NCI-H1436 treated with DMSO at 0.1 percent for 48 hours (cell line): ENCODE results near the gene KLHL2.
"Not testable (repeated sequence)": the region's sequence is repeated elsewhere in the genome, so short reads cannot be mapped to it uniquely, and the experiment has no call there.

ENCODE experiments used
- DNase-seq: peaks from one replicate; lab custom pipeline; 2025; lab: John Stamatoyannopoulos, UW

KLHL2 gene

GRCh38 chr4:165203541-165204461 is 3.6 kb upstream of the KLHL2 start:
- no peak for DNase-seq

- no peak for DNase-seq
Measured at GRCh38 chr4:165204462-165204830, 2.9 kb upstream of the KLHL2 start.

- DNase-seq = no peak
Measured at GRCh38 chr4:165207016-165207430, 338 bp upstream of the KLHL2 start.

GRCh38 chr4:165208221-165208652 is 876 bp downstream of the KLHL2 start:
- DNase-seq = no peak

GRCh38 chr4:165208741-165209388 is 1.5 kb downstream of the KLHL2 start:
- no peak for DNase-seq

GRCh38 chr4:165209796-165210195 is 2.4 kb downstream of the KLHL2 start:
- DNase-seq = no peak

- DNase-seq = no peak
Measured at GRCh38 chr4:165210566-165210965, 3.2 kb downstream of the KLHL2 start.

- DNase-seq = not testable (repeated sequence)
Measured at GRCh38 chr4:165212647-165213046, 5.3 kb downstream of the KLHL2 start.

GRCh38 chr4:165213404-165213803 is 6.0 kb downstream of the KLHL2 start:
- DNase-seq = not testable (repeated sequence)

GRCh38 chr4:165213991-165214709 is 6.8 kb downstream of the KLHL2 start:
- DNase-seq = not testable (repeated sequence)

GRCh38 chr4:165215034-165215751 is 7.8 kb downstream of the KLHL2 start:
- DNase-seq = not testable (repeated sequence)

GRCh38 chr4:165215761-165216487 is 8.6 kb downstream of the KLHL2 start:
- DNase-seq = not testable (repeated sequence)

- no peak for DNase-seq
Measured at GRCh38 chr4:165217325-165217724, 10.0 kb downstream of the KLHL2 start.

GRCh38 chr4:165221306-165221705 is 13.9 kb downstream of the KLHL2 start:
- not testable (repeated sequence) for DNase-seq

- DNase-seq = not testable (repeated sequence)
Measured at GRCh38 chr4:165221993-165222650, 14.8 kb downstream of the KLHL2 start.

GRCh38 chr4:165222651-165222994 is 15.3 kb downstream of the KLHL2 start:
- DNase-seq = no peak

GRCh38 chr4:165227401-165227800 is 20.0 kb downstream of the KLHL2 start:
- DNase-seq = not testable (repeated sequence)

GRCh38 chr4:165229490-165230200 is 22.3 kb downstream of the KLHL2 start:
- DNase-seq = not testable (repeated sequence)

GRCh38 chr4:165232623-165233433 is 25.5 kb downstream of the KLHL2 start:
- not testable (repeated sequence) for DNase-seq
